ENCODE measurements around the gene BRAT1. TPM values are rescaled to one million over a fixed set of nuclear protein-coding genes. Genes with fewer than 3 reads are reported as not detected.
"Not testable (repeated sequence)": the region's sequence is repeated elsewhere in the genome, so short reads cannot be mapped to it uniquely, and the experiment has no call there.

The BRAT1 gene
- polyA plus RNA-seq, 3 donors, result 17.8 to 29.8 (median 18.7) TPM

DNA sequence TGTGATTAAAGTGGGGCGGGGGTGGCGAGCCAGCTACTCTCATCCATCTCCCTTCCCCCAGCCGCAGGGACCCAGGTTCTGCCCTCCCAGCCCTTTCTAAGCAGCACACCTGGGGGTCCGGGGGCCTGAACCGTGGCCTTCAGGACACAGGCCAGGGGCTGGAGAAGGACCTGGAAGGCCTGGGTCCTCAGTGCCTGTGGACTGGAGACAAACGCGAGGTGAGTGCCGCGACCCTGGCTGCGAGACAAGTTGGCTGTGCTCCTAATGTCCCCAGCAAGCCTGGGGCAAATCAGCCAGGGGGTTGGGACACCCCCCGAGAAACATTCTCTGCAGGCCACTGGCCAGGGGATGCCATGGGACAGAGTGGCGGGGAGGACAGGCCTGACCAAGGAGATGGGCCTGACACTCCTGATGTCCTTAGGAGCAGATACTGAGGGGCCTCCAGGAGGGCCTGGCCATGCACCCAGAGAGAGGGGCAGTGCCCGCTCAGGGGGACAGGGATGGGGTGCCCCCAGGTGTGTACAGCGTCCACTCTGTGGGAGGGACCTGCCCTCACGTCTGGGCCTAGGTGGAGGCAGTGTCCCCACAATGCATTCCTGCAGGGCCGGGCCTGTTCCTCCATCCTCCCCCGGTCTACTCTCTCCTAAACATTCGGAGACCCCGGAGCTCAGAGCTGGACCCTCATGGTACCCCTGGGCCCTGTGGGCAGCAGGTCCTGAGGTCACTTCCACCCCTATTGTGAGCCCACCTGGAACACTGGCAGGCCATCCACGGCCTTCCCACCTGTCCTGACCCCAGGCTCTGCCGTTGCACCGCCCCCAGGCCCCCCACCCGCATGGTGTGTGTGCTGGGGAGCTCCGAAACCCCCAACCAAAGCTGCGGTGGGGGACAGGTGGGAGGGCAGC is 13.1 kb downstream of the BRAT1 start:
- 87 to 89% (median 89%) methylated on average over 25 of the region's 25 CpGs for WGBS, 3 donors
- no peak overlapping the region for H3K27ac ChIP-seq (ENCODE audit: low read depth, low read length)

- H3K27ac ChIP-seq (ENCODE audit: low read depth, low read length), result no peak overlapping the region
- WGBS, 3 donors, result 94 to 95% (median 94%) methylated on average over 37 to 40 of the region's 40 CpGs
These were observed 13.9 kb downstream of the BRAT1 start for GRCh38 chr7:2541291-2542010.

DNA sequence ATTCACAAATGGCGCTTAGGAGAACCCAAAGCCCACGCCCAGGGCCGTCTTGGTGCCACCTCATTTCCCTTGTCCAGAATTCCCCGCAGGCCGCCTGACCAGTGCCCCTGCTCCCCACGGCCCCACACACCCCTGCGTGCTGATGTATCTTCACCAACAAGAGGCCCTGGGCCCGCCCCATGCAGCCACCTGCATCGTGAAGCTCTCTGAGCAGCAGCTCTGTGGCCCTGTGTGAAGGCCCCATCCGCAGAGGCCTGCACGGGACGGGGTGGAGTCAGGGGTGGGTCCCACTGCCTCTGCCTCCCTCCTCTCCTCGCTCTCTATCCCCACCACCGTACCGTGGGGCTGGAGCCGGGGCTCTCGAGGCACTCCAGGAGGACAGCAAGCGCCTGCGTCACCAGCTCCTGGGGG is 14.7 kb downstream of the BRAT1 start:
- 88 to 92% (median 92%) methylated on average over 14 to 19 of the region's 19 CpGs for WGBS, 3 donors
- H3K27ac ChIP-seq (ENCODE audit: low read depth, low read length), result no peak overlapping the region

DNA sequence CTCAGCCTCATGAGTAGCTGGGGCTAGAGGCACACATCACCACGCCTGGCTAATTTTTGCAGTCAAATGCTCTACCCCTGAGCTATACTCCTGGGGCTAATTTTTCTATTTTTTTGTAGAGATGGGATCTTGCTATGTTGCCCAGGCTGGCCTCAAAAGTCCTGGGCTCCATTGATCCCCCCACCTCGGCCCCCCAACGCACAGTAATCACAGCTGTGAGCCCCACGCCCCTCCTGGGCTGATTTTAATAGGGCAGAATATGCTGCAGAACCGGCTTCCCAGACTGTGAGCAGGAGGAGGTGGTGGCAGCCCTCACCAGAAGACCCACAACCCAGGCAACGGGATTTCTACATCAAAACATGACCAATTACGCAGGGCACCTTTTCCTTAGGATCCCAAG is 15.2 kb downstream of the BRAT1 start:
- no peak overlapping the region for H3K27ac ChIP-seq (ENCODE audit: low read depth, low read length)
- 90 to 94% (median 93%) methylated on average over 7 of the region's 7 CpGs for WGBS, 3 donors

DNA sequence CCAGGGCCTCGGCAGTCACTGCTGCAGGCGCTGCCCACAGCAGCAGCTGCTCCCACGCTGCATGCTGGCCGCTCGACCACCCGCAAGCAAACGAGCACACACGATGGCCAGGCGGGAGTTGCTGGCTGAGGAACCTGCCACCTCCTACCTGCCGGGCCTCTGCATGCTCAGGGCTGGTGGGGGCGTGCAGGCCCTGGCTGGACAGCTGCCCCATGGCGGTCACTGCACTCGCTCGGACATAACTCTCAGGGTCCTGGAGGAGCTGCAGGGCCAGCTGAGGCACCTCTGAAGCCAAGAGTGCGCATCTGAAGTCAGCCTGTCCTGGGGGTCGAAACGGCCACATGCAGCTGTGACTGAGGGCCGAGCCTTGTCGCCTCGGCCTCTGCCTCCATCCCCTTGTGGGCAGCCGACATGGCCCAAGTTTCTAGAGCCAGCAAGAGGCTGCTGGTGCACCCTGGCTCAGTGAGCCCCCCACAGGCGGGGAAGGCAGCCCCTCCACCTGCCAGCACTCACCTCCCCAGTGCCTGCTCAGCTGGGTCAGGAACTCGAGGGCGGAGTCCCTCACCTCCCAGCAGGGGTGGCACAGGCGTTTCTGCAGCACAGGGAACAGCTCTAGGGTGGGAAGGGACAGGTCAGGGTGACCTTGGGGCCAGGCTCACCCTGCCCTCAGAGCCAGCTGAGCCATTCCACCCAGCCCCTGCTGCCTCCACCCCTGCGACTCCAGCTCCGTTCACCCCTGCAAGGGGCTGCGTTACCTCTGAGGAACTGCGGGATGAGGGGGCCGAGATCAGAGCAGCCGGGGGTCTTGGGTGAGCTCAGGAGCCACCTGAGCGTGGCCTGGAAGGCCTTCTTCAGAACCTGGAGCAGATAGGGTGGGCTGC is 16.1 kb downstream of the BRAT1 start:
- 88 to 94% (median 93%) methylated on average over 31 to 32 of the region's 32 CpGs for WGBS, 3 donors
- no peak overlapping the region for H3K27ac ChIP-seq (ENCODE audit: low read depth, low read length)

GRCh38 chr7:2537981-2538851 is 17.1 kb downstream of the BRAT1 start:
- no peak overlapping the region for H3K27ac ChIP-seq (ENCODE audit: low read depth, low read length)
- WGBS, 3 donors, result 88 to 92% (median 88%) methylated on average over 46 to 47 of the region's 47 CpGs

- WGBS, 3 donors, result 81 to 96% (median 89%) methylated on average over 4 to 19 of the region's 19 CpGs
These were observed 19.3 kb downstream of the BRAT1 start for GRCh38 chr7:2535872-2536627.

GRCh38 chr7:2534214-2534613 is 21.1 kb downstream of the BRAT1 start:
- 78 to 88% methylated on average over 6 to 16 of the region's 34 CpGs; no CpG with 5 or more reads in 1 of the 3 donors for WGBS, 3 donors
- H3K27ac ChIP-seq (ENCODE audit: low read depth, low read length), result not testable (repeated sequence)

More at GRCh38 chr7:2535872-2536627, 19.3 kb downstream of the BRAT1 start:
- not testable (repeated sequence) for H3K27ac ChIP-seq (ENCODE audit: low read depth, low read length)

DNA sequence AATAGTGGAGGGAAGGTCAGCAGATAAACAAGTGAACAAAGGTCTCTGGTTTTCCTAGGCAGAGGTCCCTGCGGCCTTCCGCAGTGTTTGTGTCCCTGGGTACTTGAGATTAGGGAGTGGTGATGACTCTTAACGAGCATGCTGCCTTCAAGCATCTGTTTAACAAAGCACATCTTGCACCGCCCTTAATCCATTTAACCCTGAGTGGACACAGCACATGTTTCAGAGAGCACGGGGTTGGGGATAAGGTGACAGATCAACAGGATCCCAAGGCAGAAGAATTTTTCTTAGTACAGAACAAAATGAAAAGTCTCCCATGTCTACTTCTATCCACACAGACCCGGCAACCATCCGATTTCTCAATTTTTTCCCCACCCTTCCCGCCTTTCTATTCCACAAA is 21.8 kb downstream of the BRAT1 start:
- H3K27ac ChIP-seq (ENCODE audit: low read depth, low read length), result not testable (repeated sequence)
- 14 to 83% (median 67%) methylated on average over 1 to 2 of the region's 8 CpGs for WGBS, 3 donors

- not testable (repeated sequence) for H3K27ac ChIP-seq (ENCODE audit: low read depth, low read length)
- WGBS, 3 donors, result 86 to 98% (median 98%) methylated on average over 1 to 5 of the region's 8 CpGs
These were observed 22.5 kb downstream of the BRAT1 start for GRCh38 chr7:2532816-2533215.

- 74 to 81% (median 75%) methylated on average over 9 to 11 of the region's 15 CpGs for WGBS, 3 donors
- not testable (repeated sequence) for H3K27ac ChIP-seq (ENCODE audit: low read depth, low read length)
These were observed 23.0 kb downstream of the BRAT1 start for GRCh38 chr7:2532199-2532772.

DNA sequence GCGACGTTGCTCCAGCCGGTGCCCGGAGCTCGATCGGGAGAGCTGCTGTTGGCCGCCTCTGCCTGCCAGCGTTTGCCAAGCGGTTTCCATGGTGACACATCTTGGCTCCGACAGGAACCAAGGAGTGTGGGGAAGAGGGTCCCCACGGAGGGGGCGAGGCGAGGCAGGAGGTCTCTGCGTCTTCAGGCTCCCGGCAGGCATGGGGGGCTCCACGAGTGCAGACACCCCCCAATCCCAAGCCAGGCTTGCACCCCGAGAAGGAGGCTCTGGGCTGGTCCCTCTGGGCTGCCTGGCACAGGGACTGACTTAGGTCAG is 23.6 kb downstream of the BRAT1 start:
- 48 to 58% (median 51%) methylated on average over 10 to 17 of the region's 17 CpGs for WGBS, 3 donors
- not testable (repeated sequence) for H3K27ac ChIP-seq (ENCODE audit: low read depth, low read length)

DNA sequence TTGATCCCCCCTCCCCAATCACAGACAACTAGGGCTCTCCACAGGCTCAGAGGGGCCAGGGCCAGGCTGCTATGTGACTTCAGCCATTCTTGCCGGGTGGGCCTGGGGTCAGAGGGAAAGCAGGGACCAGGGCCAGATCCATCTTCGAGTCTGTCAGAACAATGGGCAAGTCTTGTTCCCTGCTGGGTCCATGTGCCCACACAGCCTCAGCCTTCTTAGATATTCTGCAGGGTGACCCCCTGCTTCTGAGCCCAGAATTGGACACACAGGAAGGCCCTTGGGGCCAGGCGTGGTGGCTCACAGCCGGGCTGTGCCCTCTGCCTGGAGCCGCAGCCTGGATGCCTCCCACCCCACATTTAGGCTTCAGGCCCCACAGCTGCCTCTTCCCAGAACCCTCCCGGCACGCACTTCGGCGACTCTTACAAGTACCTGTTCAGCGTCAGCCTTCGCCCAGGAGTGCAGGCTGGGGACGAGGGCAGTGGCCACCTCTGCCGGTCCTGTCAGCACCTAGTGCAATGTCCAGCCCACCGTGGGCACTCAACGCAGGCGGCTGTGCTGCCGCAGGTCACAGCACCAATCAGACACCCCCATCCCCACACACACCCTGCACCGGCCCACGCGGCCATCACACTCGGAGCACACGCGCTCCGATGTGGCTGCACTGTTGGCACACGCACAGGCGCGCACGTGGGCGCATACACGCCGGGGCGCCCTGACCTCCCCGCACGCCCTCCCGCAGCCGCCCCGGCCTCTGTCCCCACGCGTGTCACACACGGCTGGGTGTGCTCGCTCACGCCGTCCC is 24.1 kb downstream of the BRAT1 start:
- 31 to 54% (median 37%) methylated on average over 25 to 43 of the region's 43 CpGs for WGBS, 3 donors

GRCh38 chr7:2530071-2530987 is 25.0 kb downstream of the BRAT1 start:
- 39 to 65% (median 44%) methylated on average over 16 of the region's 16 CpGs for WGBS, 3 donors

More for the DNA sequence above, 24.1 kb downstream of the BRAT1 start:
- not testable (repeated sequence) for H3K27ac ChIP-seq (ENCODE audit: low read depth, low read length)

More at GRCh38 chr7:2530071-2530987, 25.0 kb downstream of the BRAT1 start:
- peak overlapping the region; percentile 28 for H3K27ac ChIP-seq (ENCODE audit: low read depth, low read length)
